ENCODE measurements around the gene CACHD1.

- no peak for TF ChIP-seq CTCF (IDR thresholded peaks at IDR 0.05 in 4 of 5, conservative IDR thresholded peaks at IDR 0.05 in 1 of 5)
- TF ChIP-seq POLR2A (IDR thresholded peaks at IDR 0.05) = no peak
These were observed 34.9 kb upstream of the CACHD1 start for GRCh38 chr1:64435000-64435399.

Data from gastrocnemius medialis (tissue), 4 donors.